GM18507 (cell line): Measurements from ENCODE around the gene DMGDH.

Experiments
- DNase-seq: peaks from one replicate; pipeline ENCODE4 v3.0.0; 2011; ENCODE audit warnings: low read depth; ENCODE audit not compliant: insufficient read length; ENCODE audit errors: extremely low spot score
- FAIRE-seq: peaks from 2 replicates; lab custom pipeline; 2011; peaks lifted over from hg19 to GRCh38; lab: Jason Lieb, UNC

Gene DMGDH

GRCh38 chr5:79022771-79023170, 46.7 kb downstream of the DMGDH start:
- DNase-seq (no peak), FAIRE-seq (no peak)

- FAIRE-seq: no peak
- DNase-seq: no peak
These were observed 47.7 kb downstream of the DMGDH start for GRCh38 chr5:79021753-79022152.

GRCh38 chr5:79020861-79021561, 48.5 kb downstream of the DMGDH start:
- FAIRE-seq (peak; percentile 86), DNase-seq (peak; percentile 15)

GRCh38 chr5:79014631-79015030, 54.8 kb downstream of the DMGDH start:
- FAIRE-seq (no peak), DNase-seq (no peak)

- FAIRE-seq (no peak), DNase-seq (no peak)
These were observed 57.6 kb downstream of the DMGDH start for GRCh38 chr5:79011869-79012268.

- FAIRE-seq (no peak), DNase-seq (no peak)
These were observed 58.1 kb downstream of the DMGDH start for GRCh38 chr5:79011219-79011836.

- no peak for FAIRE-seq
- no peak for DNase-seq
These were observed 61.1 kb downstream of the DMGDH start for GRCh38 chr5:79008362-79008761.

- FAIRE-seq (no peak), DNase-seq (no peak)
These were observed 61.6 kb downstream of the DMGDH start for GRCh38 chr5:79007872-79008271.

GRCh38 chr5:79005936-79006631, 63.4 kb downstream of the DMGDH start:
- DNase-seq (no peak), FAIRE-seq (no peak)

- DNase-seq (no peak), FAIRE-seq (no peak)
These were observed 64.3 kb downstream of the DMGDH start for GRCh38 chr5:79005151-79005550.

- DNase-seq: no peak
- FAIRE-seq: no peak
These were observed 67.1 kb downstream of the DMGDH start for GRCh38 chr5:79002374-79002773.

GRCh38 chr5:79001471-79001870, 68.0 kb downstream of the DMGDH start:
- DNase-seq (no peak), FAIRE-seq (no peak)

GRCh38 chr5:78997090-78997489, 72.4 kb downstream of the DMGDH start:
- FAIRE-seq (no peak), DNase-seq (no peak)

- DNase-seq (no peak), FAIRE-seq (no peak)
These were observed 73.9 kb downstream of the DMGDH start for GRCh38 chr5:78995521-78996007.

GRCh38 chr5:78993165-78993564, 76.3 kb downstream of the DMGDH start:
- no peak for DNase-seq
- FAIRE-seq: peak; percentile 50

GRCh38 chr5:78992146-78992545, 77.3 kb downstream of the DMGDH start:
- FAIRE-seq: no peak
- no peak for DNase-seq

GRCh38 chr5:78989080-78989479, 80.4 kb downstream of the DMGDH start:
- FAIRE-seq (no peak), DNase-seq (no peak)

- peak; percentile 83 for FAIRE-seq
- peak; percentile 22 for DNase-seq
These were observed 83.7 kb downstream of the DMGDH start for GRCh38 chr5:78985725-78986223.

- FAIRE-seq: no peak
These were observed 84.3 kb downstream of the DMGDH start, which contains the start of gene ARSB for GRCh38 chr5:78985116-78985724. TSS of gene ARSB (minus strand) at chr5:78985310. CDS start at chr5:78985248, 62 bp downstream.

More at GRCh38 chr5:78985116-78985724, 84.3 kb downstream of the DMGDH start, which contains the start of gene ARSB:
- DNase-seq: peak; percentile 20
